GM10847 (cell line): ENCODE results near the gene DTX2.
"Not testable (repeated sequence)": the region's sequence is repeated elsewhere in the genome, so short reads cannot be mapped to it uniquely, and the experiment has no call there.

Experiments used
- POLR2A ChIP-seq: IDR thresholded peaks from 2 replicates; pipeline ENCODE4 v1.6.1; 2011; ENCODE audit not compliant: insufficient read length; ENCODE audit errors: extremely low read depth

Gene DTX2

DNA sequence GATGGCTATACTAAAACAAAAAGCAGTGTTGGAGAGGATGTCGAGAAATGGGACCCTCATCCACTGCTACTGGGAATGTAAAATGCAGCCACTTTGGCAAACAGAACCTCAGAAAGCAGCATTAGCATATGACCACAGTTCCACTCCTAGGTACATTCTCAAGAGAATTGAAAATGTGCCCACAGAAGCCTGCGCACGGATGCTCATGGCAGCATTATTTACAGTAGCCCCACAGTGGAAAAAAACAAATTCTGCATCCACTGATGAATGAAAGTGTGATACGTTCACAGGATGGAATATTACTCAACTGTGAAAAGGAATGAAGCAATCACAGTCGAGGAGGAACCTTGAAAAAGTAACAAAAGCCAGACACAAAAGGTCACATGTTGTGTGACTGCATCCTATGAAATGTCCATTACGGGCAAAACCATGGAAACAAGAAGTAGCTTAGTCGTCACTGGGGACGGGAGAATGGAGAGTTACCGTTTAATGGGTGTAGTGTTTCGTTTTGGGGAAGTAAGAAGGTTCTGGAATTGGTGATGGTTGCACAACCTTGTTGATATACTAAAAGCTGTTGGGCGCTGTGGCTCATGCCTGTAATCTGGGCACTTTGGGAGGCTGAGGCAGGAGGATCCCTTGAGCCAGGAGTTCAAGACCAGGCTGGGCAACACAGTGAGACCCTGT is 46.4 kb downstream of the DTX2 start:
- TF ChIP-seq POLR2A: no peak

DNA sequence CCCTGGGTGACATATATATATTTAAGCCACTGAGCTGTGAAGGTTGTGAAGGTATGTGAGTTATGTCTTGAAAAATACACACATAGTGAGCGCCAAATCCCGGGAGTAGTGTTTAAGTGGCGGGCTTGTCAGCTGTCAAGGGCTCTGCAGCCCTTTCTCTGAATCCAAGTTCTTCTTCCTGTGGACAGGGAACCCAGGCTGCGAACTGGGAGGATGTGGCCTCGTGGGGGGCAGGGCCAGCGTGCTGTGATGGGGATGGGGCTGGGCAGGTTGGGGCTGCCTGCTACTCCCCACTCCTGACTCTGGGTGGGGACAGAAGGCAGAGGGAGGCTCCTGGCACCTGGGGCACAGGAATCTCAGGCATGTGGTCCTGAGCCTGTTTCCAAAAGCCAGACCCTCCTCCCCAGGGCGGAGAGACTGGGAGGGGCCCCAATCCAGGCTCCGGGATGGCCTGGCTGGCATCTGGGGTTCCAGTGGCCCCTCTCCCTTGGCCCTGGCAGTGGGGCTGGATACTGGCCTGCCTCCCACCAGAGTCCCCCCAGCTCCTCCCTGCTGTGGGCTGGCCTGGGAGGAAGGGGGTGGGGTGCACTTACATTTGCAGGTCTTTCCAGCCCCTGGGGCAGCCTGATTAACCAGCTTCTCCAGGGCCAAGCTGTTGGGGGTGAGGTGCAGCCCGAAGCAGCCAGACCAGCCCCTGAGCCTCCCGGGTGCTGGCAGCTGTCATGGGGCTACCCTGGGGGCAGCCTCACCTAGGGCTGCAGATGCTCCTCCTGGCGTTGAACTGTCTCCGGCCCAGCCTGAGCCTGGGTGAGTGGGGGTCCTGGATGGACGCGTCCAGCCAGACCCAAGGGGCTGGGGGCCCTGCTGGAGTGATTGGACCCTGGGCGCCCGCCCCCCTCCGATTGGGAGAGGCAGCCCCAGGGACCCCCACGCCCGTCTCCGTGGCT is 48.7 kb downstream of the DTX2 start, which contains the start of gene UPK3B:
TSS of gene UPK3B (plus strand) at position 622 of the 947 bp plus-strand sequence. CDS start at position 723, 101 bp downstream.
- no peak for TF ChIP-seq POLR2A

DNA sequence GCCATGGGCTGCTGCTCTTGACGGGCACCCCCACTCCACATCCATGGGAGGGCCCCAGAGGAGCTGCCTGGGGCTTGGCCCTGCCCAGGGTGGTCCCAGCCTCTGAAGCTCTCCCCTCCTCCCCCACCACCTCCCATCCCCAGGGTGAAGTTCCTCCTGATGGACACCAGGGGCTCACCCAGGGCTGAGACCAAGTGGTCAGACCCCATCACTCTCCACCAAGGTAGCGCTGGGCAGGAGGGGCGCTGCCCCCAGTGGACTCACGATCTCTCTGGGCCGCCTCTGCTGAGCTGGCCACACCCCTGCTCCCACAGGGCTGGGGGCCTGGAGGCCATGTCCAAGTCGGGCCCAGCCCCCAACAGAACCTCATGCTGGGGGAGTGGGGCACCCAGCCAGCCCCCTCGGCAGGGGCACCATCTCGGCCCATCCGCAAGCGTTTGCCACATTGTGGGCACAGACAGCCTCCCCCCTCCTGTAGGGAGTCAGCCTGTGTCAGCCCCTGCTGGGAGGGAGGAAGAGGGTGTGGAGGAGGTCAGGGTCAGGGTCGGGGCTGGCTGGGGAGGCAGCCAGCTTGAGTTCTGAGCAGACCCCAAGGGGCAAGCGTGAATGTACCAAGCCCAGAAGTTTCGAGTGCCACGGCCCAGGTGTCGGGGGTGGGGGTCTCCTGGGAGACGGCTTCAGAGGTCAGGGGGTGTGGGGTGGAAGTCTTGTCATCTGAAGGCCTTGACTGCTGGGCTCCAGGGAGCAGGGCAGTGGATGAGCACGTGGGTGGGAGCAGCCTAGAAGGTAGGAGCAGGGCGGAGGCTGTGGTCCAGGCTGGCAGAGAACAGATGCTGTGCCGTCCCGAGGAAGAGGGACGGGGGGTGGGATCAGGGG is 51.7 kb downstream of the DTX2 start:
- TF ChIP-seq POLR2A: no peak

DNA sequence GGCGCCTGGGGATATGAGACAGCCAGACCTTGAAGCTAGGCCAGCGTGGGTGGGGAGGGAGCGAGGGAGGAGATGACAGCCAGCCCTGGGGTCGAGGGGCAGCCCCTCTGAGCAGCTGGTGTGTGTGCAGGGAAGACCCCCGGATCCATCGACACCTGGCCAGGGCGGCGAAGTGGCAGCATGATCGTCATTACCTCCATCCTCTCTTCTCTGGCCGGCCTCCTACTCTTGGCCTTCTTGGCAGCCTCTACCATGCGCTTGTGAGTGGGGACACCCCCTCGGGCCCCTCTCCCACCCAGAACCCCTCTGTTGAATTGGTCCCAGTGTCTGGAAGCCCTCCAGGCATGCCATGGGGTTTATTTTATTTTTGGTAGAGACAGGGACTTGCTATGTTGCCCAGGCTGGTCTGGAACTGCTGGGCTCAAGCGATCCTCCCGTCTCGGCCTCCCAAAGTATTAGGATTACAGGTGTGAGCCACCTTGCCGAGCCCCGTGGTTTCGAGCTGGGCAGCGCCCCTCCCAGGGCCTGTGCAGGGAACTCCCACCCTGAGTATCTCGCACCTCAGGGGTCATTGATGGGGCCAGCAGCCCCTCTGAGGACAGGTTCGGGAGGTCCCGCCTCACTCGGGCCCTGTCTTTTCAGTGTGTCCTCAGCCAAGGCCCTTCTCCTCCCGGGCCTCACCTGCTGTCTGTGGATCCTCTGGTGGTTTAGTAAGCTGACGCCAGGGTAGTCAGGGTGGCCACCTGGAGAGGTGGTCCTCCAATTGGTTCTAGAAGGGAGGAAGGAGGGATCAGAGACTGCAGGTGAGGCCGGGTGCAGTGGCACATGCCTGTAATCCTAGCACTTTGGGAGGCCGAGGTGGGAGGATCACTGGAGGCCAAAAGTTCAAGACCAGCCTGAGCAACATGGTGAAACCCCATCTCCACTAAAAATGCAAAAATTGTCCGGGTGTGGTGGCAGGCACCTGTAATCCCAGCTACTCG is 52.6 kb downstream of the DTX2 start:
- no peak for TF ChIP-seq POLR2A

DNA sequence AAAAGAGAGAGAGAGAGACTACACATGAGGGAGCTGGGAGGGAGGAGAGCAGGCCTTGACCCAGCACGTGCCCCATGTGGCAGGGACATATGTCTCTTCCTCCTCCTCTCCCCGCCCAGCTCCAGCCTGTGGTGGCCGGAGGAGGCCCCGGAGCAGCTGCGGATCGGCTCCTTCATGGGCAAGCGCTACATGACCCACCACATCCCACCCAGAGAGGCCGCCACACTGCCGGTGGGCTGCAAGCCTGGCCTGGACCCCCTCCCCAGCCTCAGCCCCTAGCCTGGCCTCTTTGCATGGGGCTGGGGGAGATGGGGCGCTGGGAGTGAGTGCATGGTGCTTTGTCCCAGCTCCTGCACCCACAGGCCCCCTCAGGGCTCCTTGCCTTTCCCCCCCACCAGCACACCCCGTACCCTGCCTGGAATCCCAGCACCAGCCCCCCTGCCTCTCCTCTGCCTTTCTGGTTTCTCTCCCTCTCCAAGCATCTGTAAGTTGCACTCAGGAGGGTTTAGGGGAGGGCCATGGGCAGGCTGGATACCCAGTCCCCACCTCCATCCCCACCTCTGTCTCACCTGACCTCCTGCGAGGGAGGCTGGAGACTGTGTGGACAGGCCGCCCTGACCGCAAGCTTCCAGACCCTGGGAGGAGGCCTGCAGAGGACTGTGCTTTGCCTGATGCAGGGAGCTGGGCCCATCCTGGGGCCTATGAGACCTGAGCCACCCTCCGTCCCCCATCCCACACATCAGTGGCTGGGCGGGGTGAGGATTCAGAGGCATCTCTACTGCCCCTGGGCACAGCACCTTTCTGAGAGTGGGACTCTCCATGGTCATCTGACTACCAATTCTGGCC is 53.6 kb downstream of the DTX2 start:
- no peak for TF ChIP-seq POLR2A

DNA sequence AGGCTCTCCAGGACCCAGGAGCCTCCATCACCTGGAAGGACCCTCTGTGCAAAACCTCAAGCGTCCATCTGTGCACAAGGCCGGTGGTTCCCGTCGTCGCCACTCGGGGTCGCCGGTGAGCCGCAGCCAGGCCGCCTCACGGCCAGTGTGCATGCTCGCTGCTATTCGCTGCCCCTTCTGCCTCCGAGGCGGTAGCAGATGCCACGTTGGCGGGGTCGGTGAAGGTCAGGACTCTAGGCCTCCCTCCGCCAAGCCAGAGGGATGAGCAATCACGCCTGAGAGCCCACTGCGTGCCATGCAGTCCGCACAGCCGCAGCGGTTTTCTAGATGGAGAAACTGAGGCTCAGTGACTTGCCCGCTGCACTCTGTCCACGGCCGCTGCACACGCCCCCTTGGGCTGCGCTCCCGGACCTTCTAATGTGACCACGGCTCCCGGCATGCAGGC is 54.5 kb downstream of the DTX2 start:
- TF ChIP-seq POLR2A: no peak

DNA sequence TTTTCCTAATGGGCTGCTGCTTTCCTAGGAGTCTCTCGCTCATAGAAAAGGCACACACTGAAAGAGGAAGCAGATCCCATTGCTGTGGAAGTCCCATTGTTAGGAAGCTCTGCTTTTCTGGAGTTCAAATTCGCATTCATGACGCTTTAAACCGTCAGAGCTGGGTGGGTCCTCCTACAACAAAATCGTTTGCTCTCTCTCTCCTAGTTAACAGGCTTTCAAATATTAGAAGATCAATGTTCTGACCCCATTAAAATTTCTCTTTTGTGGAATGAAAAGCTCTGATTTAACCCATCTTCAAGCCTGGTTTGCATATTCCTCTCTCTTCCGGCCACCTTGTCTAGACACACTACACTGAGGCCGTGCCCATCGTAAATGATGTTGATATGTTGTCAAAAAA is 81.7 kb downstream of the DTX2 start, which contains the start of gene SPDYE16:
TSS of gene SPDYE16 (minus strand) at position 101 of the 400 bp plus-strand sequence. CDS start 1,838 bp downstream, outside the sequence.
- TF ChIP-seq POLR2A: not testable (repeated sequence)

DNA sequence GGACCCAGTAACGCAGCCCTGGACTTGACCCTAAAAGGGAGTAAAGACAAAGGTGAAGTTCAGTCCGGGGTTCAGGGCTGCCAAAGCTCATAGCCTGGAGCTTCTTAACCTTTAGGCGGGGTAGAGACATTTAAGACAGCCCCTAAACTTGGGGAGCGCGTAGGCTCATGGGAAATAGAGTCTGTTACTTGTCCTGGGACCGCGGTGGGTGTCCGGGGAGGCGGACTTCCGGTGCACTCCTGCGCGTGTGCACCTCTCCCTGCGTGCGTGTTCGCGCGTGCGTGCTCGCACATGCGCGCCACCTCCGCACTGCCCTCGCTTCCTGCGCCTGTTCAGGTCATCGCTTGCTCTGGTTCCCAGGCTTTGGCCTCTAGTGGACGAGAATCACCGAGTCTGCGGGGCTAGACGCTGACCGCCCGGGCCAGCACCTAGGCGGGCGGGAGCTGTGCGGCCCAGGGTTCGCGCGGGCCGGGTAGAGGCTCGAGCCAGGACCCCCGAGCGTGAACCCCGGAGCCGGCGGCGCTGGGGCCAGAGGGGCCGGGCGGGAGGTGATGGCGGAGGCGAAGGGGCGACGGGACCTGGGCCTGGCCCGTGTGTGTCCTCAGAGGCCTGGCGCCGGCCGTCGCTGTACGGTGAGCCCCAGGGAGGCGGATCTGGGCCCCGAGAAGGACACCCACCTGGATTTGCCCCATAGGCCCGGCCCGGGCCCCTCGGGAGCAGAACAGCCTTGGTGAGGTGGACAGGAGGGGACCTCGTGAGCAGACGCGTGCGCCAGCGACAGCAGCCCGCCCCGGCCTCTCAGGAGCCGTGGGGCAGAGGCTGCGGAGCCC is 87.7 kb downstream of the DTX2 start:
- TF ChIP-seq POLR2A: peak; percentile 54
